GM18520 (cell line): ENCODE measurements around the gene HOXB4.

Experiments used
- ATAC-seq: cut with Tn5 transposase; IDR thresholded peaks from one replicate; pipeline ENCODE4 v1.9.1; 2021; ENCODE audit not compliant: unreplicated experiment

The HOXB4 gene

DNA sequence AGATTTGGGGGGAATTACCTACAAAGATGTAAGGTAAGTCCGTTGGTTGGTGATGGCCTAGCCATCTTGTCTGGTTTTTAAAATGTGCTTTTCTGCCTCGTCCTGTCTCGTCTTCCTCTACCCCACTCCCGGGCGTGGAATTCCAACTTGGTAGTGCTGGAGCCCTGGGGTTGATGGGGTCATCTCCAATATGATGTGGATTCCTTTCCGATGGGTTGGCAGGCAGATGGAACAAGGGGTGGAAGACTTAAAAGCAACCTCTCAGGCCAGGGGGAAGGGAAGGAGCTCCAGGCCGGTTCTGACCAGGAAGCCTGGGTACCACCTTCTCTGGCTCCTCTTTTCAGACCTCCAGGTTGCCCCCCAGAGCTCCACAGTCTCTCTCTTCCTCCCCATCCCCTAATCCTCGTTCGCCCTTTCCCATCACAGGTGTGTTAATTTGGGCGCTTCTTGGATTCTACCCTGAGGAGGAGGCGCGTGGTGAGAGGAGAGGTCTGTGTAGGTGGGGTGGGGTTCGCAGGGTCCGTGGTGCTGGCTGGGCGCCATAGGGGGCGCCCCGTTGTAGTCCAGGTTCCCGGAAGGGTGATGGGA, 28.1 kb downstream of the HOXB4 start:
- ATAC-seq, result no peak

DNA sequence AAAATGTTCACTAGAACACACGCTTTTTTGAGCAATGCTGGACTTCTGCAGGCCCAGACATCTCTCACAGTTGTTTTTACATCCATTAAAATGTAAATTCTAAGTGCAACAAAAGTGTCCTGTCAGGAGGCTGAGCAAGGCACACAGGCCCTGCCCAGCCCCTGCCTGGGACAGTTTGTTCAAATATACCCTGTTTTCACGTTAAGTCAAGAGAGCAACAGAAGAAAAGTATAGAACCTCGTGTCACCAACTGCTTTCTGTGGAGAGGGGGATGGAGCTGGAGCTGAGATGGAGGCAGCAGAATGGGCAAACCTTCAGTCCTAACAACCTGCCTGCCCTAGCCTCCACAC, 28.9 kb downstream of the HOXB4 start:
- no peak for ATAC-seq

DNA sequence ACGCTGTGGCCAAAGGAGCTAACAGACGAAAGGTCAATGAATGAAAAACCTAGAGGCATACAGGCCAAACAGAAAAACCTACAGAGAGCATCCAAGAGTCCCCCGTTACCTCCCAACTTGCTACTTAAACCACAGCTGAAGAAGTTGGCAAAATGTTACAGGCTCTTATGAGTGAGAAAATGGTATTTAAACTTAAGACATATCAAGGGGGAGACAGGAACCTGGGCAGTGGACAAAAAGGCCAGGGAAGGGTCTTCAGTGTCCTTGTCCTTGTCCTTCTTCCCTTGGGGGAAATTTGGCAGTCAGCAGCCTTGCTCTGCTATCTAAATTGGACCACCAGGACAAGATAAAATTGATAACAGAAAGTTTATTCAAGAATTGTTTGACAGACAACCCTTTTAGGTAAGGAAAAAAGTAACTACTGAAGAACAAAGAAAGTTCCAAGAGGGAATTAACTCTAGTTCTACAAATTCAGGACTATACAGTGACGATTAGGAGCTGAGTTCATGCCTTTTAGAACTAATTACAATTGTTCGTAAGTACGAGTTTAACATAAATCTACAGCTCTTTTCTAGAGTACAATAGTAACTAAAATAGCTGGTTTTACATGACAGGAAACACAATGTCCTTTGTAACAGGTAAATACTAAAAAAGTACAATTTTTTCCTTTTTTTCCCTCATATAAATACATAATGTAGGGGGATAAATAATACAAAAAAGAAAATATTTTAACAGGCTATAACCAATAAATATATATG, 29.4 kb downstream of the HOXB4 start:
- no peak for ATAC-seq

DNA sequence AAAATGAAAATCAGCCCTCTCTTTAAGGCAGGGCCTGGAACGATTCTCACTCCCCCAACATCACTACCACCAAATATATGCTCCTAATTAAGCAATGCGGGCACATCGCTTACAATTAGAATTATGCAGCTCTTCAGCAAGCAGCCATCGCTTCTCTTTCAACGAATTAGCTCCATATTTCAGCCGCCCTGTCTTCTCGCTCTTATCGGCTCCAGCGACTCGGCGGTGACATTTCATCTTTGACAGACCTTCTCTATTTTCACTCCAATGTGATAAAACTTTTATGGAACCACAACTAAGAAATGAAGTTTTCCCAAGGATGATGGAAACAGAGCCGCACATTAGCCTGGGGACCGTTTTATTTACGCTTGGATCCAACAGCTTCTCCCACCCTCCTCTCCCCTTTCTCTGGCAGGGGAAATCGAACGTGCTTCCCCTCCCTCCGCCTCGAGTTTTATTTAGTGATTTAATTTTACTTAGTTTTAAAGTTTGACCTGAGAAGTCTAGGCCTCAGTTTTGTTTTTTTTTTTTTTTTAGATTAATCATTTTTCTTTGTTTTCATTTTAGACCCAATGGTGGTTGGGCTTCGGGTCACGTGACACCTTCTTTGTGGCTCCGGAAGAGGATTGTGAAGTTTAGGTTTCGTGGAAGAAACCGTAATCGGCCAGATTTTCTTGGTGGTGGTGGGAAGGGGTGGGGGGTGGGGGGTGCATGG, 30.2 kb downstream of the HOXB4 start:
- no peak for ATAC-seq

DNA sequence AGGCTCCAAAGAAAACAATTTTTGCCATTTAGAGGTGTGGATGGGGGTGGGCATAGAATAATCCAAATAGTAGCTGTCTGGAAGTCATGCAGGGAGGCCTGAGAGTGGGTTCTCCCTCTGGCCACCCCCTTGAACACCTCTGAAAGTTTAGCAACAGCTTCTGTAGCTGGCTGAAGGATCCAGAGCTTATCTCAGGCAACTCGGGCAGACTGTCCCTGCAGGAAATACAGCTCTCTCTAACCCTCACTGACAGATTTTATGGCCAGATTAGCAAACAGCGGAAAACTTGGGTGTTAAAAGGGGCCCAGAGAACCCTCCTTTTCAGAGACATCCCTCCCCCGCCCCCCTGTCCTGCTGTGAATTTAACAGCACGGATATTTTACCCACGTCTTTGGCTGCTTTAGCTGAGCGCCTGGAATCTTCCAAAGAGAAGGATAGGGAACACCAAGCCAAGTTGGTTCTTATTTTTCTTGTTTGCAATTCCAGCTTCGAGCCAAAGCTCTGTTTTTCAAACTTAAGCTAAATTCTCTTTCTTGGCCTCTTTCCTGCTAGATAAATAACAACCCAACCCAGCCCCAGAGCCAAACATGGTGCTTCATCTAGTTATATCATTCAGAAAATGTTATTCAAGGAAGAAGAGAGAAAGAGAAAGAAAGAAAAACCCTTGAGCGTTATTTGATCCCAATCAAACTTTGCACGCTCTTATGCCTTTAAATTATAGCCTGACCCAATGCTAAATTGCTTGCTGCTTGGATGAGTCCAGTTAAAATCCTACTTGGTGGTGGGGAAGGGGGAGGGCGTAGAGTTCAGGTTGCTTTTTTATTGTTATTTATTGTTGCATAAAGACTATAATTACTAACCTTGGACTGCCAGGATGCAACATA, 31.0 kb downstream of the HOXB4 start:
- no peak for ATAC-seq

DNA sequence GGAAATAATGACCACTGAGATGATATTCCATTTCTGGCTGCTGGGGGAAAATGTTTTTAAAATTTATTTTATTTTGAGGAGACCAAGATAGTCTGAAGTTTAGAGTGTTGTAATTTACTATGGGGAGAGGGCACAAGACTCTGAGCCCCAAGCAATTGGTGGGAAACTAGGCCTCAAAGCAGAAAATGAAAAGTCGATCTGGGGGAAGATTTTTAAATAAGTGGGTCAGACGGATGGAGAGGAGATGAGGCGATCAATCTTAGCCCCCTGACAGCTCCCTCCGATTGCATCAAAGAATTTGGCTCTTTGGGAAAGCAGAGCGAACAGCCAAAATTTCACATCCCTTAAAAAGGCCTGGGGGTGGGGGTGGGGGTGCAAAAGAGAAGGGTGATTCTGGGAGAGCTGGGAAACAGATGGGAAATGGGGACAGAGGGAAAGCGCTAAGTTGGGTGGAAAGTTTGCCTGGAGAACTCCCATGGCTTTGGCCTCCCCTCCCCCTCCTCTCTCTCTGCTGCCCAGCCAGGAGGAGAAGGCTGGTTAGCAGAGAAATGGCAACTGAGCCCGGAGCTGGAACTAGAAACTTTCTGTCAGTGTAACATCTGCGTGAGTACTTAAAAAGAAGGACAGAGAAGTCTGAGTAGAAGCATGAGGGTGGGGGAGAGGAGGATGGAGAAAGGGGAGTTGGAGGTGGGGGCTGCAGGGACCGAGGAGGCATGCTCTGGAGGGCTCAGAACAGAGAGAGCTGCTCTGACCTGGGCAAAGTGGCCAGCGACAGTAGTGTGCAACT, 31.8 kb downstream of the HOXB4 start:
- ATAC-seq, result no peak

DNA sequence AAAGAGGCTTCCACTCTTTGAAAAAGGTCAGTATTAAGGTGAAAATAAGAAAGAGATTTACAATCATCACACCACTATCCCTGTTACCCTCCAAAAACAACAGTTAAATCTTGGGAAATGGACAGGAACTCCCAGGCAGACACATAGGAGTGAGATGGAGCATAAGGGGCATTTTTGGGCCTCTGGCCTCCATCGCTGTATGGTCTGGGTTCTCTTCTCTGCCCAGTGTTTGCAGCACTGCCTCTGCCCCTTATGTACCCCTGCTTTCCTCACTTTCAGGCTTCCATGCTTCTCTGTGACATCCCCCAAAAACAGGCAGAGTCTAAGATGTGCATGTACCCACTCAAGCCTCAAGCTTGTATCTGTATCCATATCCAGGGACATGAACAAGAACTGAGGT, 32.6 kb downstream of the HOXB4 start:
- no peak for ATAC-seq

DNA sequence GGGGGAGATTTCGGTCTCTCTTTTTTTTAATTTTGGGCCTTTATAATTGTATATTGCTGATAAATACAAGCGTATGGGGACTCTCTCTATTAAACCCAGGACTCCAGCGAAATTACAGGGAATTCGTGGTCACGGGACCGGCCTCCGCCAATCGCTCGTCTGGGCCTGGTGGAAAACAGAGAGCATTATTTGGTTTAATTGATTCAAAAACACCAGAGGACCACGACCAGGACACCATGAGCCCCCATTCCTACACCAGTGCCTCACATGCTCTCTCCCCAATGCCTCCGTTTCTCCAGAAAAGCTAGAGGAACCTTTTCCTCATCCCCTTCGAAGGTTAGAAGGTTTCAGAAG, 33.2 kb downstream of the HOXB4 start, which contains the start of gene HOXB2:
Gene HOXB2 (minus strand): TSS at position 88 of the 354 bp plus-strand sequence. CDS start 198 bp downstream, outside the sequence.
- ATAC-seq, result no peak

DNA sequence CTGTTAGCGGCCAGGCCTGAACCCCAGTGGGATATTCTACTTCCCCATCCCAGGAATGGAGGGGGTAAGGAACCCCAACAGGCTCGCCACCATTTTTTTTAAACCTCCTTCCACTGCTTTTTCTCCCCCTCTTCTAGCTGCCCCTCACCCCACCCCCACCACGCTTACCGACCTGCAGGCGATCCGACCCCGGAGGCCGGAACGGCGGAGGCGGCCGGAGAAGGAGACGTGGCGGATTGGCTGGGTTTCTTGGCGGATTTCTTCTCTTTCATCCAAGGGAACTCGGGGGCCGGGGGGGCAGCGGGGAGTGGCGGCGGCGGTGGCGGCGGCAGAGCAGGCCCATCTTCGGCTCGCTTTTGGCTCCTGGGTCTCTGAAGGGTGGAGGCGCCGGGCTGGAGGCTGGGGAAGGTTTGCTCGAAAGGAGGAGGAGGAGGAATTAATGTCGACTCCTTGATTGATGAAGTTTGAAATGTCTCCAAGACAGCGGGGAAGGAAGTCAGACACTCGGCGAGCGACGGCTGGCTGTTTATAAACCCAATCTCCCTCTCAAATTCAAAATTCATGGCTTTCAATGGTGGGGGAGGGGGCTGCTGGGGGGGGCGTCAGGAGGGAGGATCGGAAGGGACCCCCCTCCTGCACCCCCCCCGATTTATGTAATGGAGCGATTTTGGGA, 33.7 kb downstream of the HOXB4 start:
- ATAC-seq, result no peak

DNA sequence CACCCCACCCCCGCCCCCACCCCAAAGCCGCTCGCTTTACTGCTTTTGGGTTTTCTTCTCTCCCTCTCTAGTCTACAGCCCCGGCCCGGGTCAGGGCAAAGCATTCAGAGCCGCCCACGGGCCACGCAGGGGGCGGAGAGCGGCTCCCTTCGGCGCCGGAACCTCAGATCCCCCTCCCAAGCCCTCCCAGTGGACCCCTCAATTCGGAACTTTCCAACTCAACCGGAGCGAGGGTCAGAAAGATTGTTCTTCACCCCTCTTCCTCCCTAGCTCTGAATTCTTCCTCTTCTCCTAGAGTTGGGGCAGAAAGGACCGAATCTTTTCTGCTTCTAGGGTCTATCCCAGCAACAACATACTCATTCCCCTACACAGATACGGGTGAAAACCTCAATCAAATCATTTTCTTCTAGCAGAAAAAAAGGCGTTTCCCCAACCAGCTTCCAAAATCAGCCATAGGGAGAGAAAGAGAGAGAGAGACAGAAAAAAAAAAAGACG, 34.2 kb downstream of the HOXB4 start:
- no peak for ATAC-seq

DNA sequence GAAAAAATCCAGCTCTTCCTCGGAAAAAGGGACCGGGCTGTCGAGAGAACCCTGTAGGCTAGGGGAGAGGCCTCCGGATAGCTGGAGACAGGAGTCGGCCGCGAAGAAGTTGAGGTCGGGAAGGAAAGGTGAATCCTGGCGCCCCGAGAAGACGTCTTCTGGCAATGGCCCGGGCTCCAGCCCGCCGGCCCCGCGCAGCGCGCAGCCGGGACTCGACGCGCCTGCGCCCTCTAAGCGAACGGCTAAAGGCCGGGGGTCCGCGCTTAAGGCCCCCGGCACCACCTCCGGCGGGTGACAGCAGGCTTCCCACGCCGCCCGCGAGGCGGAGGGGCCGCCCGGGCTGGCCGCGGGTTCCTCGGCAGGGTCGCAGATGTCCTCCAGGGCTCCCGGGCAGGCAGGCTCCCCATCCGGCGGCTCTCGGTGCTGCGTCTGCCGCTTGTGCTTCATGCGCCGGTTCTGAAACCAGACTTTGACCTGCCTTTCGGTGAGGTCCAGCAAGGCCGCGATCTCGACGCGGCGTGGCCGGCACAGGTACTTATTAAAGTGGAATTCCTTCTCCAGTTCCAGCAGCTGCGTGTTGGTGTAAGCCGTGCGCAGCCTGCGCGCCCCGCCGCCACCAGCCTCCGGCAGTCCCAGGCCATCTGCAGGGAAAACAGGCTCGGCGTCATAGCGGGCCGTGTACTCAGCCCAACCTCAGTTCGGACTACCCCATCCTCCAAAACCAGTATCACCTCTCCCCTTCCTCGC, 34.9 kb downstream of the HOXB4 start:
- ATAC-seq, result peak; percentile 36

DNA sequence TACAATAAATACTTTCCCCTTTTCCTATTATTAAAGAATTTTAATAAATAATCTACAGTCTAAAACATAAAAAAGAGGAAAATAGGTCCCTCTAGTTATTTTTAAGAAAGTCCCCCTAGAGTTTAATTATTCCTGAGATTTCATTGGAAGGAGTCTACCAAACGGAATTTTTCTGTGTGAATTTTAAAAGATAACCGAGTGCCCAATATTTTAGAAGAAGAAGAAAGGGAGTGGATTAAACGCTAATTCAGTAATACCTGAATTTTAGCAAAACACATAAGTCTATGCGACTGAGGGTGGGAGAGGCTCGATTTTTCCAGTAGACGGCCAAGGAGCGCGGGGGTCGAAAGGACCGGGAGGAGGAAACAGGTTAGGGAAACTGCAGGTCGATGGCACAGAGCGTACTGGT, 35.4 kb downstream of the HOXB4 start:
- ATAC-seq, result no peak

DNA sequence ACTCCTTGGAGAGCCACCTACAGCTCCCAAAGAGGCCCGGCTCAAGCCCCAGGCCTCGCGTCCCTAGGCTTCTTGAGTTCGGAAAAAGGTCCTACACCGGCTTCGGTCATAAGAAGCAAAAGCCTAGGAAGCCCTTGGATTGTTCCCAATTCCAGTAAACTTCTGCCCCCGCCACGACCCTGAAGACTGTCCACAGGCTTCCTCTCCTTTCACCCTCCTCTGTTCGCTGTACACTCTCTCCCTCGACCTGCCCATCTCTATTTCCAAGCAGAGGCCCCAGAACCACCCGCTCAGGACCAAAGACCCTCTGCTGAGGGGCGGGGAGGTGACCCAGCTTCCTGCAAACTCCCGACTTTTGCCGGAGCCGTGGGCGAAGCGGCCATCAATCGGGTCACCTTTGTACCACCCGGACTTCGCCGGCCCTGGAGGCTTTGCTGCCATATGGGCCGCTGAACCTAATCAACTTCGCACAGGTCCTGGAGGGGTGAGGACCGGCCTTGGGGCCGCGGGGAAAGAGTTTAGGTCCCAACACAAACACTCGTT, 36.0 kb downstream of the HOXB4 start:
- ATAC-seq, result no peak

DNA sequence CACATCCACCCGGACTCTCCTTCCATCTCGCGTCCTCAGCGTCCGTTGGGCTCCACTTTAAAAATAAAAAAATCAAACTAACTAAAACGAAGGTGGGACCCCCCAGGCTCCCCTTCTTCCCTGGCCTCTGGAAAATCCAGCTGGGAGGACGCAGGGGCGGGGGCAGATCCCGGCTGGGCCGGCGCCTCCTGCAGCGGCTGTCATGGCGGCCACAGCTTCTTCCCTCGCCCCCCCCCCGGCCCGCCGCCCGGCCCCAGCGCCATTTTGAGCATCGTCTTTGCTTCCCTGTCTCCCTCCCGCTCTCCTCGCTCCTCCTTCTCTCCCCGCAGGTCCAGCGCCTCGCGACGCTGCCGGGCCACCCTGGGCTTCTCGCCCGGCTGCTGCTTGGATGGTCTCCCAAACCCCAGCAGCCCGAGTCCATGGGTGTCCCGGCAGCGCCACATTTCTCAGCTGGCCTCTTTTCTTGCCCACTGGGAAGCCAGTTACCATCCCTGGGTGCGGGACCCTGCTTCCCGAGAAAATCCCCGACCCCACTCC, 36.5 kb downstream of the HOXB4 start:
- no peak for ATAC-seq

DNA sequence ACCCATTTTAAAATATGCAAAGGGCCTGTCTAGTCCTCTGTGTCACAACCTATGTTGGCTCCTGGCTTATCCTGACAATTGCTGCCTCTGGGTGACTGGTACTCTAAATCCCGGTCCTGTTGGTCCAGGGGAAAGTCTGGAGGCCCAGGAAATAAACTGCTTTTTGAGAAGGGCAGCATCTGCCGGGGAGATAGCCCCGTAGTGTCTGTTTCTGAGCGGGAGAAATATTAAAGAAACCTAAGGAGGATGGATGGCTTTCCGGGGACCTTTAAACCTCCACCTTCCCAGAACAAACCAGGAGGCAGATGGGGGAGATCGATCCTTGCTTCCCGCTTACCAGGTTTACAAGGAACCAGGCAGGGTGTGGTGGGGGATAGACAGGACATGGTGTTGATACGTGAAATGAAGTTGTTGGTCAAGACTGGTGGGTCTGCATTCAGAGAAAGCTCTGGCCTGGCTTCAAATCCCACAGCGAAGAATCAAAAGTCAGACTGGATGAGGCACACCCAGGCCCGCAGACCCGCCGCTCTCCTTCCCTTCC, 37.0 kb downstream of the HOXB4 start:
- ATAC-seq, result no peak

DNA sequence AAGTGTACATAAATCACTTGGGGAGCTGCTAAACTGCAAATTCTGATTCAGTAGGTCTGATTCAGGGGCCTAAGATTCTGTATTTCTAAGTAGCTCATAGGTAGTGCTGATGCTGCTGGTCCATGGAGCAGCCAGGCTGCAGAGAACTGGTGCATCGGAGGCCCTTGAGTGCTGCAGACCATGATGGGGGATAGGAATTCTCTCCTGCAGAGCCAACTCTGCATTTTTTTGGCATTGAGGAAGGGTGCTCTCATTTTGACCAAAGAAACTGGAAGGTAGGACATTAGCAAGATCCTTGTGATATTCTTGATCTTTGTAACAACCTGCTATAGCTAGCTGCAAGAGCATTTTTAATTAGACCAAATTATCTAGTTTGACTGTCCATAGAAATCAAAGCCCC, 37.9 kb downstream of the HOXB4 start:
- no peak for ATAC-seq

DNA sequence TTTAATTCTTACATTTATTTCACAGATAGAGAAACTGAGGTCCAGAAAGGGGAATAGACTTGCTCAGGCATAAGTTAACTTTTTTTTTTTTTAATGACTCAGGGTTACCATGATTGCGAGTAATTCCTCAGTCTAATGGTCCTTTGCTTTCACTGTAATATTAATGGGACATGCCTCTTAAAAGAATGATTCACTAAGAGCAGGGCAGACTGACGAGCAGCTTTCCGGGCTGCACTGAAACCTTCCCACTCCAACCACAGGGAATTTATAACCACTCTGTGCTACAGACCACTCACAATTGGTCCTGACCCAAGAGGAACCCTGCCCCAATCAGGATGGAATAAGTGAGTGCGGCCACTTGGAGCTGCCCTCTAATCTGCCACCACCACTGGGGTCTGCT, 39.0 kb downstream of the HOXB4 start:
- ATAC-seq, result no peak

DNA sequence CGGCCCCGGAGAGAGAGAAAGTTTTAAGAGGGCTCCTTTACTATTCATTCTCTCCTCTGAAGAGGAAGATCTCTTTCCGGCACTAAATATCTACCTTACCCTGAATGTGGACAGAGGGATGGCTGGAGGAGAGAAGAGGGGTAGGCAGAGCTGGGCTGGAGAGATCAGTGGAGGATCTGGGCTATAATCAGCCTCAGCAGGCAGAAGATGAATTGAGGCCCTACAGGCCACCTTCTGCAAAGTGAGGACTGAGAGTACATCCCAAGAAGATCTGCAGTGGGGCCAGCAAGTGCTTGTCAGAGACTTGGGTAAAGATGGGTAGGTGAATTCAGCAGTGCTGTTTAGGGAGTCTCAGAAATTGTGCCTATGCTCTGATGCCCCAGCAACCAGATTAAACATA, 40.8 kb downstream of the HOXB4 start:
- ATAC-seq, result no peak
